A549 (cell line): ENCODE results near the gene PGBD4. TPM values are rescaled to one million over a fixed set of nuclear protein-coding genes. Genes with fewer than 3 reads are reported as not detected.

Experiments used
- ATAC-seq, 2 experiments: fragments of 200-7000 bp in 1 of 2; fragments of >200 bp in 1 of 2; cut with Nextera tagmentation in 1 of 2; cut with Tn5 transposase in 1 of 2; 3 replicates each; pipeline versions ENCODE4 v1.8.0 to v1.9.1; 2018 to 2020; ENCODE audit warnings: mild to moderate bottlenecking in 1 of 2, moderate library complexity in 1 of 2
- CTCF ChIA-PET: fragments of 300-600 bp; sonication (Branson Sonifier 250); formaldehyde crosslinking; extraction: SDS; loops from one replicate; lab custom pipeline; 2021; ENCODE audit warnings: antibody characterized with exemption, inconsistent platforms; lab: Yijun Ruan, JAX
- POLR2A ChIA-PET: fragments of 350-600 bp; formaldehyde crosslinking; extraction: SDS; loops from one replicate; lab custom pipeline; 2021; ENCODE audit warnings: antibody characterized with exemption, inconsistent platforms; lab: Yijun Ruan, JAX
- DNase-seq, 2 experiments: peaks; one replicate each; pipeline versions ENCODE4 v3.0.0 to v3.0.0-alpha.2; 2011 to 2016; ENCODE audit warnings: low read depth in 1 of 2, low spot score in 1 of 2
- FAIRE-seq: peaks from 2 replicates; lab custom pipeline; 2011; peaks lifted over from hg19 to GRCh38; lab: Jason Lieb, UNC
- H3K27ac ChIP-seq, 2 experiments: fragments of >200 bp; sonication (Bioruptor Twin); formaldehyde crosslinking; 3 replicates each; pipeline ENCODE4 v1.5.1; 2016 to 2017
- H3K4me1 ChIP-seq: fragments of >200 bp; sonication (Bioruptor Twin); formaldehyde crosslinking; 3 replicates; pipeline ENCODE4 v1.6.1; 2016
- H3K4me2 ChIP-seq: fragments of >200 bp; sonication (Bioruptor Twin); formaldehyde crosslinking; 3 replicates; pipeline ENCODE4 v1.6.1; 2016
- H3K4me3 ChIP-seq: fragments of >200 bp; sonication (Bioruptor Twin); formaldehyde crosslinking; 3 replicates; pipeline ENCODE4 v1.5.1; 2016
- H3K9me3 ChIP-seq: fragments of >200 bp; sonication (Bioruptor Twin); formaldehyde crosslinking; 3 replicates; pipeline ENCODE4 v1.6.1; 2016
- BHLHE40 ChIP-seq: IDR thresholded peaks from 2 replicates; pipeline ENCODE4 v1.6.1; 2012; ENCODE audit warnings: low read depth, low read length, inconsistent platforms
- CBX2 ChIP-seq: fragments of 200-600 bp; sonication (generic); IDR thresholded peaks from 2 replicates; pipeline ENCODE4 v1.6.1; 2016; ENCODE audit warnings: low read depth, mild to moderate bottlenecking, borderline replicate concordance
- CBX8 ChIP-seq: fragments of 200-600 bp; sonication (generic); IDR thresholded peaks from 2 replicates; pipeline ENCODE4 v1.6.1; 2016
- CEBPB ChIP-seq, 2 experiments: fragments of >200 bp in 1 of 2; sonication (Bioruptor Twin) in 1 of 2; formaldehyde crosslinking in 1 of 2; IDR thresholded peaks; 2 replicates each; pipeline ENCODE4 v1.6.1; 2012 to 2016
- CHD4 ChIP-seq: fragments of 200-600 bp; sonication (generic); IDR thresholded peaks from 2 replicates; pipeline ENCODE4 v1.6.1; 2016; ENCODE audit warnings: antibody characterized with exemption, mild to moderate bottlenecking, borderline replicate concordance
- CTCF ChIP-seq: fragments of >200 bp; sonication (Bioruptor Twin); formaldehyde crosslinking; IDR thresholded peaks from 3 replicates; pipeline ENCODE4 v1.5.1; 2016
- E2F6 ChIP-seq: IDR thresholded peaks from 2 replicates; pipeline ENCODE4 v1.6.1; 2012; ENCODE audit warnings: low read depth, borderline replicate concordance
- EHF ChIP-seq: fragments of 250-450 bp; sonication (Bioruptor Pico); IDR thresholded peaks from 2 replicates; pipeline ENCODE4 v1.5.0; 2020; ENCODE audit warnings: mild to moderate bottlenecking
- EHMT2 ChIP-seq: fragments of 200-600 bp; sonication (generic); IDR thresholded peaks from 2 replicates; pipeline ENCODE4 v1.6.1; 2016; ENCODE audit warnings: antibody characterized with exemption, low read depth, mild to moderate bottlenecking, moderate library complexity
- EP300 ChIP-seq, 2 experiments: fragments of >200 bp; sonication (Bioruptor Twin); formaldehyde crosslinking; IDR thresholded peaks; 2 replicates in 1 of 2; 3 replicates in 1 of 2; pipeline ENCODE4 v1.6.1; 2016 to 2017
- ESRRA ChIP-seq: fragments of 150-350 bp; IDR thresholded peaks from 2 replicates; pipeline ENCODE4 v1.6.1; 2014; ENCODE audit warnings: mild to moderate bottlenecking, low read length, borderline replicate concordance
- FOSB ChIP-seq: fragments of 250-450 bp; sonication (Bioruptor Pico); IDR thresholded peaks from 2 replicates; pipeline ENCODE4 v1.5.0; 2020; ENCODE audit warnings: mild to moderate bottlenecking, moderate library complexity
- FOSL2 ChIP-seq, 2 experiments: fragments of 450-650 bp in 1 of 2; fragments of >200 bp in 1 of 2; sonication (Bioruptor Twin) in 1 of 2; formaldehyde crosslinking; IDR thresholded peaks; 2 replicates each; pipeline versions ENCODE4 v1.5.0 to v1.6.1; 2016 to 2020; ENCODE audit warnings: mild to moderate bottlenecking in 1 of 2, moderate library complexity in 1 of 2
- FOXS1 ChIP-seq: fragments of 250-450 bp; sonication (Bioruptor Pico); IDR thresholded peaks from 2 replicates; pipeline ENCODE4 v1.5.0; 2020; ENCODE audit warnings: mild to moderate bottlenecking, moderate library complexity
- GATA3 ChIP-seq: IDR thresholded peaks from 2 replicates; pipeline ENCODE4 v1.6.1; 2012; ENCODE audit warnings: borderline replicate concordance
- HES2 ChIP-seq: fragments of >200 bp; sonication (Bioruptor Twin); formaldehyde crosslinking; IDR thresholded peaks from 2 replicates; pipeline ENCODE4 v1.6.1; 2016
- HMGXB4 ChIP-seq: fragments of 250-450 bp; sonication (Bioruptor Pico); IDR thresholded peaks from 2 replicates; pipeline ENCODE4 v1.5.0; 2021; ENCODE audit warnings: mild to moderate bottlenecking, moderate library complexity, borderline replicate concordance
- HOXB5 ChIP-seq: fragments of 250-450 bp; sonication (Bioruptor Pico); IDR thresholded peaks from 2 replicates; pipeline ENCODE4 v1.5.0; 2020; ENCODE audit warnings: mild to moderate bottlenecking, moderate library complexity
- JUN ChIP-seq, 2 experiments: fragments of >200 bp; sonication (Bioruptor Twin); formaldehyde crosslinking; IDR thresholded peaks; 2 replicates in 1 of 2; 3 replicates in 1 of 2; pipeline ENCODE4 v1.6.1; 2016 to 2017
- JUNB ChIP-seq: fragments of >200 bp; sonication (Bioruptor Twin); formaldehyde crosslinking; IDR thresholded peaks from 2 replicates; pipeline ENCODE4 v1.6.1; 2016
- KDM1A ChIP-seq: fragments of 200-600 bp; sonication (generic); IDR thresholded peaks from 2 replicates; pipeline ENCODE4 v1.6.1; 2016; ENCODE audit warnings: low read depth, mild to moderate bottlenecking
- KDM5A ChIP-seq: fragments of 200-600 bp; sonication (generic); IDR thresholded peaks from 2 replicates; pipeline ENCODE4 v1.6.1; 2016; ENCODE audit warnings: antibody characterized with exemption, mild to moderate bottlenecking
- MAFK ChIP-seq: fragments of 450-650 bp; IDR thresholded peaks from 2 replicates; pipeline ENCODE4 v1.6.1; 2014; ENCODE audit not compliant: partially characterized antibody
- MAX ChIP-seq: IDR thresholded peaks from 2 replicates; pipeline ENCODE4 v1.6.1; 2012
- MAZ ChIP-seq: fragments of 150-350 bp; IDR thresholded peaks from 2 replicates; pipeline ENCODE4 v1.6.1; 2014; ENCODE audit warnings: antibody characterized with exemption, low read depth, low read length, borderline replicate concordance
- MYC ChIP-seq: IDR thresholded peaks from 2 replicates; pipeline ENCODE4 v1.6.1; 2012; ENCODE audit warnings: mild to moderate bottlenecking, inconsistent platforms, low read length, improper control_type of control experiment, borderline replicate concordance
- NPAS2 ChIP-seq: fragments of 250-450 bp; sonication (Bioruptor Pico); IDR thresholded peaks from 2 replicates; pipeline ENCODE4 v1.8.0; 2022; ENCODE audit warnings: mild to moderate bottlenecking, moderate library complexity, borderline replicate concordance
- NR3C1 ChIP-seq: fragments of >200 bp; sonication (Bioruptor Twin); formaldehyde crosslinking; IDR thresholded peaks from 3 replicates; pipeline ENCODE4 v1.6.1; 2017
- PBX3 ChIP-seq: IDR thresholded peaks from 2 replicates; pipeline ENCODE4 v1.6.1; 2012
- PHF8 ChIP-seq: fragments of 200-600 bp; sonication (generic); IDR thresholded peaks from 2 replicates; pipeline ENCODE4 v1.6.1; 2016; ENCODE audit warnings: low read depth, mild to moderate bottlenecking, antibody characterized with exemption, moderate library complexity, borderline replicate concordance
- POLR2AphosphoS2 ChIP-seq: conservative IDR thresholded peaks from 2 replicates; pipeline ENCODE4 v1.6.1; 2012; ENCODE audit warnings: low read length, improper control_type of control experiment, inconsistent platforms
- RCOR1 ChIP-seq: fragments of 150-350 bp; IDR thresholded peaks from 2 replicates; pipeline ENCODE4 v1.6.1; 2014; ENCODE audit warnings: antibody characterized with exemption, low read length, low read depth
- RFX5 ChIP-seq: fragments of 450-650 bp; IDR thresholded peaks from 2 replicates; pipeline ENCODE4 v1.7.1; 2014; ENCODE audit warnings: antibody characterized with exemption, mild to moderate bottlenecking, moderate library complexity
- SREBF2 ChIP-seq: fragments of 450-650 bp; IDR thresholded peaks from 2 replicates; pipeline ENCODE4 v1.6.1; 2014; ENCODE audit warnings: mild to moderate bottlenecking, moderate library complexity
- TFCP2L1 ChIP-seq: fragments of 250-450 bp; sonication (Bioruptor Pico); IDR thresholded peaks from 2 replicates; pipeline ENCODE4 v1.5.0; 2021; ENCODE audit warnings: mild to moderate bottlenecking
- USF2 ChIP-seq: fragments of 450-650 bp; IDR thresholded peaks from 2 replicates; pipeline ENCODE4 v1.6.1; 2014; ENCODE audit warnings: antibody characterized with exemption
- ZSCAN20 ChIP-seq: fragments of 250-450 bp; sonication (Bioruptor Pico); IDR thresholded peaks from 2 replicates; pipeline ENCODE4 v1.8.0; 2022; ENCODE audit warnings: mild to moderate bottlenecking, moderate library complexity
- WGBS: methylation state at CpG from one replicate; pipeline ENCODE4 v1.1.6; 2017; ENCODE audit errors: missing lambda C conversion rate; 5-methylcytosine and 5-hydroxymethylcytosine counted together
- polyA plus RNA-seq, 4 experiments: library from polyadenylated mRNA; depleted of rRNA in 3 of 4; stranded (reverse); fragments of >200 nt; fragmentation: RNase III in 1 of 4; extraction: RNeasy Plus Mini Kit Qiagen cat#74134 plus additional on column Dnase treatment in 1 of 4; gene quantifications; 2 replicates in 3 of 4; 3 replicates in 1 of 4; pipeline ENCODE4 v1.2.3, GENCODE V29; 2011 to 2017

Gene PGBD4
- polyA plus RNA-seq, 2 of the 4 experiments (the other 2 are of a cell fraction) = 4.0 to 4.7 TPM

- DNase-seq (peak; percentile 40 to 87), FAIRE-seq (no peak), ATAC-seq (peak; percentile 93 to 97)
- H3K4me1 ChIP-seq = no peaks in the 10 kb centered on the region
- H3K9me3 ChIP-seq = peaks cover 36% of the 10 kb centered on the region
- no peak overlapping the region for H3K4me2 ChIP-seq
- POLR2A ChIA-PET = no interaction called here
- H3K4me3 ChIP-seq = no peak overlapping the region
- CTCF ChIA-PET = interaction anchor here (0.9 to 1.4 kb wide), 5 partner anchors 12 to 55 kb away, joined by 3 to 4 read pairs (median 3); partner anchors contain the start of gene KATNBL1
- 86% methylated on average over 7 of the region's 7 CpGs for WGBS
- peak overlapping the region; percentile 58 to 74 for H3K27ac ChIP-seq
- TF ChIP-seq RCOR1 = no peak
- TF ChIP-seq FOSB (CRISPR knock-in tag) = 0 out of 2 replicates have a peak, but pooled peaks have one; percentile 31
- TF ChIP-seq E2F6 = no peak
- TF ChIP-seq PBX3 = no peak
- no peak for TF ChIP-seq KDM1A
- TF ChIP-seq HES2 = peak; percentile 56; the same call in 1 of the 2 replicates
- TF ChIP-seq NR3C1 = no peak
- TF ChIP-seq CHD4 = no peak
- TF ChIP-seq CBX8 = no peak
- TF ChIP-seq CBX2 = no peak
- peak; percentile 77 for TF ChIP-seq JUNB
- no peak; the same call in 1 of the 2 replicates for TF ChIP-seq HOXB5 (CRISPR knock-in tag)
- no peak for TF ChIP-seq EHMT2
- TF ChIP-seq RFX5 = no peak
- TF ChIP-seq FOSL2 (IDR thresholded peaks at IDR 0.05) = peak; percentile 75
- TF ChIP-seq FOSL2 (CRISPR knock-in tag; IDR thresholded peaks at IDR 0.05) = peak; percentile 95
- TF ChIP-seq MAFK = peak; percentile 75
- TF ChIP-seq TFCP2L1 (CRISPR knock-in tag) = no peak
- no peak for TF ChIP-seq ZSCAN20 (CRISPR knock-in tag)
- TF ChIP-seq POLR2AphosphoS2 = no peak
- TF ChIP-seq FOXS1 = no peak
- TF ChIP-seq PHF8 = no peak
- no peak for TF ChIP-seq HMGXB4 (CRISPR knock-in tag)
- TF ChIP-seq ESRRA = no peak
- no peak for TF ChIP-seq KDM5A
- no peak for TF ChIP-seq NPAS2 (CRISPR knock-in tag)
- no peak for TF ChIP-seq USF2
- peak; percentile 43; the same call in 1 of the 2 replicates for TF ChIP-seq MAX
- TF ChIP-seq MAZ = no peak
- TF ChIP-seq BHLHE40 = no peak
- TF ChIP-seq EHF (CRISPR knock-in tag) = 0 out of 2 replicates have a peak, but pooled peaks have one; percentile 36
- TF ChIP-seq CEBPB (IDR thresholded peaks at IDR 0.05) = peak in 1 of 2 experiments; percentile 29; a peak in 1 of 4 replicates
- TF ChIP-seq MYC = no peak
- no peak for TF ChIP-seq EP300 (IDR thresholded peaks at IDR 0.05)
- TF ChIP-seq SREBF2 = no peak
- peak; percentile 71; the same call in 1 of the 2 replicates for TF ChIP-seq GATA3
- no peak for TF ChIP-seq CTCF
- no peak for TF ChIP-seq JUN (IDR thresholded peaks at IDR 0.05)
These were observed 52.9 kb downstream of the PGBD4 start for GRCh38 chr15:34154725-34155204.
